ENCODE data around the gene PSG1.
"Not testable (repeated sequence)": the region's sequence is repeated elsewhere in the genome, so short reads cannot be mapped to it uniquely, and the experiment has no call there.

Gene PSG1

GRCh38 chr19:42881279-42881678, 1.8 kb upstream of the PSG1 start:
- DNase-seq (ENCODE audit: low read depth): not testable (repeated sequence)

GRCh38 chr19:42880621-42881020, 1.1 kb upstream of the PSG1 start:
- not testable (repeated sequence) for DNase-seq (ENCODE audit: low read depth)

GRCh38 chr19:42876596-42876995, 2.9 kb downstream of the PSG1 start:
- not testable (repeated sequence) for DNase-seq (ENCODE audit: low read depth)

DNA sequence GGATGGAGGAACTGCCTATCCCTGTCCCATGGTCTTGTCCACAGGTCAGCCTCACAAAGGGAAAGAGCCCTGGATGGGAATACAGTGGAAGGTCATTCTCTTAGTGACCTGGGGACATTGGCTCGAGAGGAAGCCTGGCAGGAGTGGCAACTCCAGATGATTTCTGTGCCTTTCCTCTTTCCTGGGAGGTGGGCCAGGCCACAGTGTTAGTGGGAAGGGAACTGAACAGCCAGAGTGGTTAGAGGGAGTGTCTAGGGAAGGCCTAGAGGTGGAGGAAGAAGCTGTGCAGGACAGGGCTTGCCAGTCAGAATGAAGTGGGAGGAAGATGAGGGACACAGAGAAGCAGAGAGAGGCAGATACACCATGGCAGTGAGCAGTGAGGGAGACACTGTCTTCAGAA, 3.6 kb downstream of the PSG1 start:
- DNase-seq (ENCODE audit: low read depth): not testable (repeated sequence)

DNA sequence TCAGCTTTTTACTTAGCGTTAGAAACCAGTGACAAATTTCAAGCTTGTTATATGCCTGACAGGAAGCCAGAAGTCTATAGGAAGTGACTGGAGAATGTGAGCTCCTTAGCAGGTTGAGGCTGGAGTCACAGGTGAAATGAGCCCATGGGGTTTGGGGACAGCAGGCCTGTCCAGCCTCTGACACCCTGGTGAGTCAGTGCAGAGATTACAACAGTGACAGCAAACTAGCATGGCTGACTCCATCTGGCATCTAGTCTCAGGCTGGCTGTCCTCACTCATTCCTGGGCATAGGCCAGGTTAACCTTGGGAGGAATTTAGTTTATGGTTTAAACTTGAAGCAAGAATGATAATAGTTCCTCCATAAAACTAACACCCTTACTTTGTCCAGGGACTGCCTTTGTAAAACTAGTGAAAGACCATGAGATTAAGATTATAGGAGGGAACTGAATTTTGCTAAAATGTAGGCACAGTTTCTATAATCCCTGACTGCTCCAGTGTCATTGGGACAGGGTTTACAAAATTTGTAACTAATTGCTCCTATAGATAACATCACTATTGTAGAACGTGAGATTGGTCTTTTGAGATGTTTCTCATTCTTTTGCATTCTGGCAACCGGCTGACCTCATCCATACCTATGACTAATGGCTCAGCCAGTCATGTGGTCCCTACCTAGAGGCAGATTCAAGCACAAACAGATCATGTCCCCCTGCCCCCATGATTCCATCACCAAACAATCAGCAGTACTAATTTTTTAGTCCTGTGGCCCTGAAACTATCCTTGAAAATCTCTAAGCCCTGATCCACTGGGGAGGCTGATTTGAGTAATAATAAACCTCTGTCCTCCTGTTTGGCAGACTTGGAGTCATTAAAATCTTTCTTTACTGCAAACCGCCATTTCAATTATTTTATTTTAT, 4.4 kb downstream of the PSG1 start:
- DNase-seq (ENCODE audit: low read depth): not testable (repeated sequence)

GRCh38 chr19:42874136-42874535, 5.4 kb downstream of the PSG1 start:
- not testable (repeated sequence) for DNase-seq (ENCODE audit: low read depth)

DNA sequence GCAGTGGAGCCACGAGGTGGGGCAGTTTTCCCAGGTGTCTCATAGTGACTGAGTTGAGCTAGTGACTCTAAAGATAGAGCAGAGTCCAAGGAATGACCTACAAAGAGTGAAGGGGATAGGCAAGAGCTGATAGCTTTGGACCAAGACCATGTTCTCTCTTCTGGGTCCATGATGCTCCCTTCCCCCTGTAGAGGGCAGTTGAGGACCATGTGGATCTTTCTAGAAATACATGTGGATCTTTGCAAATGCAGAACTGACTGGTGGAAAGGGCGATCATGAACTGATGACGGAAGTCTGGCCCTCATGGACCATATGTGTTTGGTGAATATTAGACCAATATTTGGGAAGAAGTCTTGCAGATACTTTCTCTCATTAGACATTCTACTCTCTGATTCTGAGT, 6.9 kb downstream of the PSG1 start:
- no peak for DNase-seq (ENCODE audit: low read depth)

GRCh38 chr19:42857544-42857867, 22.0 kb downstream of the PSG1 start:
- DNase-seq (ENCODE audit: low read depth): no peak

- not testable (repeated sequence) for DNase-seq (ENCODE audit: low read depth)
These were observed 22.5 kb downstream of the PSG1 start for GRCh38 chr19:42856866-42857543.

DNA sequence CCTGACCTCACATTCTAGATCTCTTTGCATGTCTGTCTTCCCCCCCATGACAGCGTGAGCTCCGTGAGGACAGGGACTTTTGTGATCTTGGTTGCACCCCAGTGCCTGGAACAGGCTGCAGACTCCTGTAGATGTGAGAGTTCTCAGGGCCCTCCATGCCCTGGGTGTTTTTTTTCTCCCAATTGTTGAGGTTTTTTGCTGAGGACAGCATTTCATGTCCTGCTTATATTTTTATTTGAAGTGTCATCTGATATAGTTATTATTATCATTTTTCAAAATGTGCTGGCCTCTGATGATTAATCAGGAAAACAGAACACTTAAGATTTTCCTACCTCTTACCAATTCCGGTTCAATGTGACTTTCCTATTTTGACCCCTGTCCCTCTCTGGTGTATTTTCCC, 24.8 kb downstream of the PSG1 start:
- DNase-seq (ENCODE audit: low read depth): not testable (repeated sequence)

GRCh38 chr19:42853231-42853630, 26.3 kb downstream of the PSG1 start:
- DNase-seq (ENCODE audit: low read depth): not testable (repeated sequence)

GRCh38 chr19:42852821-42853220, 26.7 kb downstream of the PSG1 start:
- DNase-seq (ENCODE audit: low read depth): not testable (repeated sequence)

GRCh38 chr19:42851718-42852280, 27.7 kb downstream of the PSG1 start:
- DNase-seq (ENCODE audit: low read depth): not testable (repeated sequence)

DNA sequence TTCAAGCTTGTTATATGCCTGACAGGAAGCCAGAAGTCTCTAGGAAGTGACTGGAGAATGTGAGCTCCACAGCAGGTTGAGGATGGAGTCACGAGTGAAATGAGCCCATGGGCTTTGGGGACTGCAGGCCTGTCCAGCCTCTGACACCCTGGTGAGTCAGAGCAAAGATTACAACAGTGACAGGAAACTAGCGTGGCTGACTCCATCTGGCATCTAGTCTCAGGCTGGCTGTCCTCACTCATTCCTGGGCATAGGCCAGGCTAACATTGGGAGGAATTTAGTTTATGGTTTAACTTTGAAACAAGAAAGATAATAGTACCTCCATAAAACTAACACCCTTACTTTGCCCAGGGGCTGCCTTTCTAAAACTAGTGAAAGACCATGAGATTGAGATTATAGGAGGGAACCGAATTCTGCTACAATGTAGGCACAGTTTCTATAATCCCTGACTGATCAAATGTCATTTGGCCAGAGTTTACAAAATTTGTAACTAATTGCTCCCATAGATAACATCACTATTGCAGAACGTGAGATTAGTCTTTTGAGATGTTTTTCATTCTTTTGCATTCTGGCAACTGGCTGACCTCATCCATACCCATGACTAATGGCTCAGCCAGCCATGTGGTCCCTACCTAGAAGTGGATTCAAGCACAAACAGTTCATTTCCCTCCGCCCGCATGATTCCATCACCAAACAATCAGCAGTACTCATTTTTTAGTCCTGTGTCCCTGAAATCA, 28.4 kb downstream of the PSG1 start:
- no peak for DNase-seq (ENCODE audit: low read depth)

- no peak for DNase-seq (ENCODE audit: low read depth)
These were observed 32.9 kb downstream of the PSG1 start for GRCh38 chr19:42846597-42846996.

- not testable (repeated sequence) for DNase-seq (ENCODE audit: low read depth)
These were observed 35.9 kb downstream of the PSG1 start for GRCh38 chr19:42843631-42844030.

DNA sequence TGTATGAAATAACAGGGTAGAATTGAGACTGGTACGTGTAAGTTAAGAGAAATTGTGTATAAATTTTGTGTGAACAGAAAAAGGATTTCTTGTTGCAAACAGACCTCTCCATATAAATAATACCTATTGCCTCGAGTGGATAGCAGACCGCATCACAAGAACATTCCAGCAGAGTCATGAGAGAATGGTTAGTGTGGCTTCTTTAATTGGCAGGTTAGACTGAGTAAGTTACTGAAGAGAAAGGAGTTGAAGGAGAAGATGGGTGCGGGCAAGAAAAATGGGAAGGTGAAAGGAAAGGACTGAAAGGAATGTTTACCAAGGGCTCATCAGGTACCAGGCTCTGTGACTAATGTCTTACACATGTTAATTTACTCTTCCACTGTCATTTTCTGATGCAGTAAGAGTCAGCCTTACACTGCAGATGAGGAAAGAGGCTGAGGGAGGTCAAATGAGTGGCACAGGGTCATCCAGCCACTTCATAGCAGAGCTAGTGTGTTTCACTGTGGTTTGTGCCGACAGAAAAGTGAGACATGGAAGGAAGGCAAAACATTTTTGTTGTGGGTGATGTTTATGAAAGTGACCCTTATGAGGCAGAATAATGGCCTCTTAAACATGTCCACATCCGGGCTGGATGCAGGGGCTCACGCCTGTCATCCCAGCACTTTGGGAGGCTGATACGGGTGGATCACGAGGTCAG, 46.6 kb downstream of the PSG1 start:
- not testable (repeated sequence) for DNase-seq (ENCODE audit: low read depth)

DNA sequence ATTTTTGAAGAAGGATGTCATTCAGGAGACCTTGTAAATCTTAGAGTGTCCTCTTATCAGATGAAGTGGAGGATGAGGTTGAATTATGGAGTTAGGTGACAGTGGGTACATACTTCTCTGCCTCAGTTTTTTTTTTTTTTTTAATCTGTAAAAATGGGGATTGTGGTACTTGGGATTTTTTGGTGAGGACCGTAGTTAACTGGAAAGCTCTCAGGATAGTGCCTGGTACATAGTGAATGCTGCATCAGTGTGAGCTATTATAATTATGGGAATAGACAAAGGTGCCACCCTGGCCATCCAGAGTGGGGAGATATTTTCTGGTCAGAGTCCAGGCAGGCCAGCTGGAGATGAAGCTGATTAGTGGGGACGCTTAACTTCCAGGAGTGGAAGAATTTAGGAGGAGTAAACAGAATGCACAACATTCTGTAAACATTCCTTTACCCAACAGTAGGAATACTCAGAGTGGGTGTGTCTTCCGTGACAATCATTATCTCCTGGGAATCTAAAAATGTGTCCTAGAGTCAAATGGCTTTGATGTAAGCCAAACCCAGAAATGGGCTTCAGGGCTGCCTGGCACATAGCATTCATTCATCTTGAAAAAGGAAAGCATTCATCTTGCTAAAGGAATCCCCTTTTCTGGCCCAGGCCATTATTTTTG, 47.4 kb downstream of the PSG1 start:
- DNase-seq (ENCODE audit: low read depth): not testable (repeated sequence)

GRCh38 chr19:42831221-42832019, 48.1 kb downstream of the PSG1 start:
- no peak for DNase-seq (ENCODE audit: low read depth)

GRCh38 chr19:42821306-42821977, 58.1 kb downstream of the PSG1 start:
- not testable (repeated sequence) for DNase-seq (ENCODE audit: low read depth)
